Measurements from ENCODE around the gene EXTL2.

- TF ChIP-seq POLR2A (IDR thresholded peaks at IDR 0.05; ENCODE audit: borderline replicate concordance, extremely low read depth, insufficient read depth, insufficient read length) (no peak), CTCF (IDR thresholded peaks at IDR 0.05 in 2 of 3, conservative IDR thresholded peaks at IDR 0.05 in 1 of 3; ENCODE audit: borderline replicate concordance in 1 of 3, insufficient read depth in 1 of 3, low read depth in 2 of 3, low read length in 2 of 3) (no peak), RAD21 (IDR thresholded peaks at IDR 0.05; ENCODE audit: low read depth) (no peak), POLR2AphosphoS5 (IDR thresholded peaks at IDR 0.05; ENCODE audit: low read depth, low read length) (no peak), YY1 (IDR thresholded peaks at IDR 0.05; ENCODE audit: extremely low read depth, insufficient replicate concordance, low read depth, low read length) (no peak), EZH2 (IDR thresholded peaks at IDR 0.05) (no peak), JUND (IDR thresholded peaks at IDR 0.05) (no peak), REST (IDR thresholded peaks at IDR 0.05; ENCODE audit: low read depth) (no peak), MAX (IDR thresholded peaks at IDR 0.05) (no peak), SP1 (IDR thresholded peaks at IDR 0.05; ENCODE audit: low read depth) (no peak), SRF (IDR thresholded peaks at IDR 0.05; ENCODE audit: low read depth) (no peak)
Measured at GRCh38 chr1:100860397-100860991, 34.1 kb downstream of the EXTL2 start.
